Tongue (tissue), 2 donors: ENCODE data around the gene NMNAT2. TPM values are rescaled to one million over a fixed set of nuclear protein-coding genes. Genes with fewer than 3 reads are reported as not detected.

Experiments used
- DNase-seq: peaks from one replicate; pipeline ENCODE4 v3.0.0-alpha.2; 2015
- total RNA-seq: library from RNA; depleted of rRNA; stranded (reverse); fragments of >200 nt; gene quantifications from one replicate; pipeline ENCODE4 v1.2.3, GENCODE V29; 2014

NMNAT2 gene
- total RNA-seq, 1 donor from 2014 or later = 0.72 TPM

DNA sequence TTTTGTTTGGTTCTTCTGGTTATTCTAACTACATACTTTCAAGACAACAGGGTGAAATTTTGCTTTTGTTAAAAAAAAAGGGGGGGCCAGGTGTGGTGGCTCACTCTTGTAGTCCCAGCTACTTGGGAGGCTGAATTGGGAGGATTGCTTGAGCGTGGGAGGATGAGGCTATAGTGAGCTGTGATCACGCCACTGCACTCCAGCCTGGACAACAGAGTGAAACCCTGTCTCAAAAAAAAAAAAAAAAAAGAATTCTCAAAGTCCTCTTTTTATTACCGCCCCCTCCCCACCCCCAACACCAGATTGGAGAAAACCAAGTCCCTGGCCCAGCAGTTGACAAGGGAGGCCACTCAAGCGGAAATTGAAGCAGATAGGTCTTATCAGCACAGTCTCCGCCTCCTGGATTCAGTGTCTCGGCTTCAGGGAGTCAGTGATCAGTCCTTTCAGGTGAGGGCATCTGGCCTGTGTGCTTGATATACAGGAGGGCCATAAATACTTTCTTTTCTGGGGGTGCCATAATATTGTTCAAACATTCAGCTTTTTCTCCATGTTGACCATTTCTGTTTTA is 181.9 kb downstream of the NMNAT2 start:
- no peak for DNase-seq

- DNase-seq = no peak
Observed at GRCh38 chr1:183235503-183235902, 182.7 kb downstream of the NMNAT2 start.

- peak; percentile 92 for DNase-seq
Observed at GRCh38 chr1:183234660-183235476, 183.3 kb downstream of the NMNAT2 start.

DNA sequence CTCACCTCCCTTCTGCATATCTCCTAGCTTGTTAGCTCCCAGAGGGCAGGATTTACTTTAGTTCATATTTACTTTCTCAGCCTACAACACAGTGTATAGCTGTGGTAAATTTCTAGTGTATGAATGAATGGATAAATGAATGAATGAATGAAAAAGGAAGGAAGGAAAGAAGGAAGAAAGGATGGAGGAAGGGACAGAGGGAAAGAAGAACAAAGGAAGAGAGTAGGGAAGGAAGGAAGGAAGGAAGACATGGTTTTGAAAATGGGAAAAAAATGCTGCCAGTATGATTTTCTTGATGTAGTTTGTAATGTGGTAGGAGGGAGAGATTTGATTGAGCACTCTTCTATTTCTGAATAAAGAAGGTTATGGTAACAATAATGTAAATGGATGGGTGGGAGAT is 185.1 kb downstream of the NMNAT2 start:
- no peak for DNase-seq

DNA sequence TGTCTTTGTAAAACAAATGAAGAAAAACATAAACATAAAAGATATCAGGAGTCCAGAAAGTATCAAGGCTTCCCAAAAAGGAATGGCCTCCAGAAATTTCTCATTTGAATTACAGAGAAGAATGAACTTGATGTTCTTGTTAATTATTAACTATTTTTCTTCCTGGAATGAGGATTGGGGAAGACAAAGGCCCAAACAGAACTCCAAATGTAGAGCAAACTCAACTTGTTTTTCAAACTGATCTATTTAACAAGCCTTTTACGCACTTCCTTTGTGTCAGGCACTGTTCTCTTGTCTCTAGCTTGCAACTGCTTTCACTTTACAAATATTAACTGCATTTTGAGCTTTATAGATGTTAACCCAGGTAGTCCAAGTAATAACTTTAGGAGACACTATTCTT is 186.6 kb downstream of the NMNAT2 start:
- DNase-seq = no peak

GRCh38 chr1:183230413-183230812 is 187.8 kb downstream of the NMNAT2 start:
- no peak for DNase-seq

DNA sequence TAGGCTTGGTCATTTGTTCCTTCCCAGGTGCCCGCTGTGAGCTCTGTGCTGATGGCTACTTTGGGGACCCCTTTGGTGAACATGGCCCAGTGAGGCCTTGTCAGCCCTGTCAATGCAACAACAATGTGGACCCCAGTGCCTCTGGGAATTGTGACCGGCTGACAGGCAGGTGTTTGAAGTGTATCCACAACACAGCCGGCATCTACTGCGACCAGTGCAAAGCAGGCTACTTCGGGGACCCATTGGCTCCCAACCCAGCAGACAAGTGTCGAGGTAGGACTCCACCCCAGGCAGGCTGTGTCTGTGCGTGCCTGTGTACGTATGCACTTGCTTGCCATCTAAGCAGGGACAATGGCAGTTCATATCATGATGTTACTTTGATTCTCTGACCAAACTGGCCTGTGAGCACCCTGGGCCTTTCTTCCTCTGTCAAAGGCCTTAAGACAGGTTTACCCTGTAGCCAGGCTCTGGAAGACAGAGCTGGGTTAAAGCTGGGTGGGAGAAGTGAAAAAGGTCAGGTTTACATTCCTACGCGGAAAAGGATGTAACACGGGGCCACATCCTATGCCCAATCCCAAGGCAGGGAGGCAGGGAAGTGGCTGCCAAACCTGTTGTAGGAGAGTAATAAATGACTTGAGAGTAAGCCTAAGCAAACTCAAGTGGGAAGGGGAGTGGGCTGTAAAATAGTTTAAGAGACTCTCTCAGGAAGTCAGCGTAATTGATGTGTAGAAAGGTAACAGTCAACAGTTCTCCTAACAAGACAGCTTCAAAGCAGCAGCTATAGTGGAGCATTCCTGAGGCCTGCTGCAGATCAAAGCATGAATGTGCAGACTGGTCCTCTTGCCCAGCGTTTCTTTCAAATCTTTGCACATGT is 189.6 kb downstream of the NMNAT2 start:
- DNase-seq = no peak

GRCh38 chr1:183227422-183228346 is 190.5 kb downstream of the NMNAT2 start:
- peak; percentile 51 for DNase-seq

DNA sequence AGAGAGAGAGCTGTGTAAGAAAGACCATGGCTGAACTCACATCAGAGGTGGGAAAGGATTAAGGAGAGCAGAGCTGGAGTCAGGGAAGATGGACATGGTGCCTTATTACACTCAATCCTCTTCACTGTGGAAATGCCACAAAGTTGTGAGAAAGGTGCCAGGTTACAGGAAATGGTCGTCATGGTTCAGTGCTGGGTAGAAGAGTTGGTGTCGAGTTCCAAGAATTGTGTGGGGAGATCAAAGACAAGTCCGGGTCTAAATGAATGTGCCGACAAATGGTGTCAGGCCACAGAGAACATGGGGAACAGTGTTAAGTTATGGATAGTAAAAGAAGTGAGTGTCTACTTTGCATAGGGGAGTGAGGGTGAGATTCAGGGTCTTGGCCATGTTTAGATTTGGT is 191.2 kb downstream of the NMNAT2 start:
- no peak for DNase-seq

GRCh38 chr1:183226361-183226760 is 191.8 kb downstream of the NMNAT2 start:
- DNase-seq = no peak

DNA sequence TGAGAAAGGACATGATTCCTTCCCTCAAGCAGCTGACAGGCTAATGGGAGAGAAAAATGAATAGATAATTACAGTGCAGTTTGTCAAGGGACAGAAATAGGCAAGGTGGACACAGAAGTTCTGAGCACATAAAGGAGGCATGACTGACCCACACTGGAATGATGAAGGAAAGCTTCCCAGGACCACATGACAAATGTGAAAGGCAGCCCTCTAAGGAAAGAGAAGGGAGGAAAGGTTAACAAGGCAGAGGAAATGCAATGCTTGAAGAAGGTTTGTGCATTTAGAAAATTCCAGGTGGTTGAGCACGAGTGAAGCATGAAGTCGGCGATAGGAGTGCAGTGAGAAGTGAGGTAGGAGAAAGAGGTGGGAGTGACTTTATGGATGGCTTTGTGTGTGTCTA is 194.7 kb downstream of the NMNAT2 start:
- no peak for DNase-seq

- DNase-seq = no peak
Observed at GRCh38 chr1:183222909-183223308, 195.3 kb downstream of the NMNAT2 start.

DNA sequence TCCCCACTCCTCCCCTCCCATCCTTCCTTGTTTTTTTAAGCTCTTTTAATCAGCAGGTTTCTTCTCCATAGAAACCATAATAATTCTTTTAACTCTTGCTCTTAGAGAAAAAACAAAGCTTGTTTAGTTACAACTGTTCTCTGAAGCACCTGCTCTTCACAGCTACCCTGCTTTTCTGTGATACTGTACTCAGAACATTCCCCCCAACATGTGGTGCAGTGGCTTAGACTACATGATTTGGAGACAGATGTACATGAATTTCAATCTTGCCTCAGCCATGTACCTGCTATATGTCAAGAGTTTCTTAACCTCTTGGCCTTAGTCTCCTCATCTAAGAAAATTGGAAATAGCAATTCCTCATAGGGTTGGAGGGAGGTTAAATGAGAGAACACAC is 198.6 kb downstream of the NMNAT2 start:
- peak; percentile 48 for DNase-seq

- peak; percentile 76 for DNase-seq
Observed at GRCh38 chr1:183218971-183219615, 199.1 kb downstream of the NMNAT2 start.

DNA sequence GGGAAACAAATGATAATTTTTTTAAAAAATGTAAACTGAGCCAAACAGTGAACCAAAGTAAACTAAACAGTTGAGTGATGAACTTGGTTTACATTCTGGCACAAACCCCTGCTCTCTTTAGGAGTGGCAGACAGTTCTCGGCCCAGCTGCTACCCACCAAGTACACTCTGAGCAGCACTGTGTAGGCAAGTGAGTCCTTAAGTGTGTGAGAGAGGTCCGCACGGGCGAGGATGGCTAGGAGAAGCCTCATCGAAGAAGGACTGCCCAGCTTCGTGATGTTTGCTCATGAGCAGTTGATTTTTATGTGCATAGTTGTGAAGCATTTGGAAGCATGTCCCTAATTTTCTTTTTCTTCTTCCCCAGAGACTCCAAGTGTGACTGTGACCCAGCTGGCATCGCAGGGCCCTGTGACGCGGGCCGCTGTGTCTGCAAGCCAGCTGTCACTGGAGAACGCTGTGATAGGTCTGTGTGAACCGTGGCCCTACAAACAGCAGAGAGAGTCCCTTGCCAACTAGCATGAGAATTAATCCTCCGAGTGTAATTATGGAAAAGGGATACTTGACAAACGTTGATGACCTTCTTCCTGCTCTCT is 200.1 kb downstream of the NMNAT2 start:
- DNase-seq = peak; percentile 95

GRCh38 chr1:183215936-183216335 is 202.2 kb downstream of the NMNAT2 start:
- DNase-seq = no peak

GRCh38 chr1:183215076-183215720 is 203.0 kb downstream of the NMNAT2 start:
- DNase-seq = no peak

GRCh38 chr1:183214021-183214970 is 203.9 kb downstream of the NMNAT2 start:
- DNase-seq = no peak

- no peak for DNase-seq
Observed at GRCh38 chr1:183212870-183213269, 205.3 kb downstream of the NMNAT2 start.
